K562 (cell line): ENCODE measurements around the gene AP2M1. TPM values are rescaled to one million over a fixed set of nuclear protein-coding genes. Genes with fewer than 3 reads are reported as not detected.

Source experiments
- ATAC-seq: fragments of 200-7000 bp; cut with Tn5 transposase; 3 replicates; pipeline ENCODE4 v1.9.1; 2020; ENCODE audit warnings: moderate library complexity
- BruUV-seq: library from RNA; stranded (reverse); fragments of 400-500 nt; replicated peaks from 2 replicates; lab custom pipeline; 2021; lab: Mats Ljungman, UMichigan
- CTCF ChIA-PET: fragments of 300-600 bp; formaldehyde crosslinking; extraction: SDS; loops from one replicate; lab custom pipeline; 2021; ENCODE audit warnings: low intra/inter-chr PET ratio; lab: Yijun Ruan, JAX
- POLR2A ChIA-PET: fragments of 300-600, 350-650 bp; sonication (Branson Sonifier 250); formaldehyde crosslinking; extraction: SDS; loops from one replicate; lab custom pipeline; 2021; ENCODE audit warnings: antibody characterized with exemption, inconsistent platforms; lab: Yijun Ruan, JAX
- DNase-seq, 4 experiments: peaks; one replicate each; pipeline versions ENCODE4 v3.0.0 to v3.0.0-alpha.2; 2011 to 2018; ENCODE audit warnings: low spot score in 3 of 4, mixed read lengths in 3 of 4; ENCODE audit errors: extremely low read depth in 1 of 4
- FAIRE-seq: peaks from 2 replicates; lab custom pipeline; 2011; peaks lifted over from hg19 to GRCh38; lab: Jason Lieb, UNC
- H2AFZ ChIP-seq: 2 replicates; pipeline ENCODE4 v1.6.0; 2011; ENCODE audit warnings: low read depth, low read length, control low read depth, inconsistent platforms
- H3K27ac ChIP-seq: fragments of 200-600 bp; 3 replicates; pipeline ENCODE4 v1.8.0; 2011; ENCODE audit warnings: low read depth, mild to moderate bottlenecking, control low read depth, inconsistent platforms, low read length, moderate library complexity, mixed read lengths; ENCODE audit errors: extremely low read depth
- H3K27me3 ChIP-seq, 2 experiments: fragments of 300-600 bp in 1 of 2; 2 replicates in 1 of 2; 3 replicates in 1 of 2; pipeline versions ENCODE4 v1.6.0 to v1.8.0; 2011; ENCODE audit warnings: inconsistent platforms in 2 of 2, low read length in 2 of 2, mild to moderate bottlenecking in 1 of 2, mixed read lengths in 1 of 2, moderate library complexity in 1 of 2; ENCODE audit not compliant: control insufficient read depth in 2 of 2, insufficient read depth in 2 of 2
- H3K36me3 ChIP-seq: fragments of 300-600 bp; 3 replicates; pipeline ENCODE4 v1.8.0; 2011; ENCODE audit warnings: mild to moderate bottlenecking, low read length, inconsistent platforms; ENCODE audit not compliant: control insufficient read depth, insufficient read depth
- H3K4me1 ChIP-seq, 2 experiments: fragments of 200-600 bp in 1 of 2; replicated peaks in 1 of 2; 2 replicates in 1 of 2; 3 replicates in 1 of 2; pipeline versions ENCODE4 v1.5.1 to v1.8.0; 2011; ENCODE audit warnings: inconsistent platforms in 2 of 2, low read length in 2 of 2, mild to moderate bottlenecking in 1 of 2, mixed read lengths in 1 of 2, moderate library complexity in 1 of 2; ENCODE audit not compliant: control insufficient read depth in 2 of 2, insufficient read depth in 2 of 2
- H3K4me2 ChIP-seq: 2 replicates; pipeline ENCODE4 v1.6.1; 2011; ENCODE audit warnings: low read length, control low read depth, inconsistent platforms, mixed read lengths; ENCODE audit not compliant: insufficient read depth
- H3K4me3 ChIP-seq: fragments of 200-600 bp; sonication (generic), shearing (Covaris generic); 2 replicates; pipeline ENCODE4 v1.5.1; 2016; ENCODE audit warnings: control low read depth, inconsistent platforms
- H3K79me2 ChIP-seq: fragments of 200-600 bp; 3 replicates; pipeline ENCODE4 v1.8.0; 2011; ENCODE audit warnings: low read length, inconsistent platforms; ENCODE audit not compliant: control insufficient read depth, insufficient read depth
- H3K9ac ChIP-seq, 2 experiments: 2 replicates each; pipeline versions ENCODE4 v1.6.0 to v1.6.1; 2011; ENCODE audit warnings: low read depth in 2 of 2, low read length in 2 of 2, control low read depth in 1 of 2, inconsistent platforms in 1 of 2, mild to moderate bottlenecking in 1 of 2, mixed read lengths in 1 of 2; ENCODE audit not compliant: insufficient read depth in 1 of 2
- H3K9me1 ChIP-seq: one replicate; pipeline ENCODE4 v1.6.0; 2011; ENCODE audit warnings: inconsistent platforms, mild to moderate bottlenecking, low read length, moderate library complexity; ENCODE audit not compliant: control insufficient read depth, insufficient read depth
- H3K9me3 ChIP-seq: replicated peaks from 2 replicates; pipeline ENCODE4 v1.5.1; 2011; ENCODE audit warnings: low read depth, low read length, inconsistent platforms; ENCODE audit not compliant: control insufficient read depth, insufficient read depth
- H4K20me1 ChIP-seq: replicated peaks from 2 replicates; pipeline ENCODE4 v1.6.1; 2011; ENCODE audit warnings: low read length, inconsistent platforms, mixed read lengths; ENCODE audit not compliant: control insufficient read depth, insufficient read depth
- IRF1 ChIP-seq: sonication (generic); formaldehyde crosslinking; IDR thresholded peaks from 2 replicates; pipeline ENCODE4 v1.8.0; 2022; ENCODE audit warnings: missing genetic modification reagents, mild to moderate bottlenecking, borderline replicate concordance
- KDM5B ChIP-seq: fragments of 200-600 bp; sonication (generic); IDR thresholded peaks from 2 replicates; pipeline ENCODE4 v1.6.1; 2012; ENCODE audit warnings: low read depth, mild to moderate bottlenecking, moderate library complexity, low read length, control low read depth, inconsistent platforms; ENCODE audit not compliant: insufficient replicate concordance
- KLF10 ChIP-seq: fragments of 250-450 bp; sonication (Bioruptor Pico); IDR thresholded peaks from 2 replicates; pipeline ENCODE4 v1.6.1; 2021; ENCODE audit warnings: matching md5 sums
- OTX1 ChIP-seq: fragments of 450-650 bp; formaldehyde crosslinking; IDR thresholded peaks from 2 replicates; pipeline ENCODE4 v1.4.0; 2022; ENCODE audit warnings: mild to moderate bottlenecking
- SMARCA4 ChIP-seq: fragments of 450-650 bp; IDR thresholded peaks from 2 replicates; pipeline ENCODE4 v1.6.1; 2016
- SMARCC2 ChIP-seq: fragments of 450-650 bp; IDR thresholded peaks from 2 replicates; pipeline ENCODE4 v1.6.1; 2017; ENCODE audit warnings: antibody characterized with exemption, moderate library complexity, mild to moderate bottlenecking, low read depth
- TRIM24 ChIP-seq, 2 experiments: fragments of 450-650 bp; IDR thresholded peaks; 2 replicates each; pipeline ENCODE4 v1.6.1; 2016
- ZC3H4 ChIP-seq: sonication (generic); formaldehyde crosslinking; IDR thresholded peaks from 2 replicates; pipeline ENCODE4 v1.9.0; 2021; ENCODE audit warnings: missing genetic modification reagents, borderline replicate concordance
- ZEB2 ChIP-seq: fragments of 450-650 bp; IDR thresholded peaks from 2 replicates; pipeline ENCODE4 v1.6.1; 2016
- ZNF239 ChIP-seq: fragments of 250-450 bp; sonication (Bioruptor Pico); IDR thresholded peaks from 2 replicates; pipeline ENCODE4 v1.4.0; 2020; ENCODE audit warnings: mild to moderate bottlenecking
- ZNF644 ChIP-seq: fragments of 200-800 bp; sonication (Bioruptor generic); IDR thresholded peaks from 2 replicates; pipeline ENCODE4 v1.6.1; 2016; ENCODE audit warnings: low read depth, missing genetic modification characterization, missing compliant biosample characterization
- ZNF76 ChIP-seq: fragments of 250-450 bp; sonication (Bioruptor Pico); IDR thresholded peaks from 2 replicates; pipeline ENCODE4 v1.4.0; 2020; ENCODE audit warnings: mild to moderate bottlenecking, moderate library complexity, borderline replicate concordance
- WGBS: fragments of 100-300 bp; shearing (Covaris generic); methylation state at CpG from one replicate; pipeline ENCODE4 v1.1.6; 2016; ENCODE audit warnings: low coverage, mixed read lengths; ENCODE audit not compliant: insufficient coverage; ENCODE audit errors: missing lambda C conversion rate; 5-methylcytosine and 5-hydroxymethylcytosine counted together
- in situ Hi-C: fragments of 300-500 bp; cut with MboI; formaldehyde crosslinking; loops from 4 replicates; pipeline ENCODE4 v1.15.0; 2018; ENCODE audit warnings: inconsistent platforms, mixed read lengths
- intact Hi-C: fragments of 100-400 bp; cut with micrococcal nuclease; formaldehyde crosslinking; loops from 2 replicates; pipeline ENCODE4 v1.14.2; 2022
- polyA plus RNA-seq, 8 experiments: library from polyadenylated mRNA; depleted of rRNA in 4 of 8; stranded (reverse) in 5 of 8; unstranded in 3 of 8; fragments of >200 nt; fragmentation: Nextera tagmentation in 2 of 8; fragmentation: Illumina TruSeq in 1 of 8; extraction: Ambion mirVana in 2 of 8; extraction: Trizol in 1 of 8; gene quantifications; 2 replicates each; pipeline versions ENCODE4 v1.2.1 to v1.2.3, GENCODE V29; 2011 to 2014; ENCODE audit warnings: inconsistent platforms in 1 of 8, missing spikeins in 1 of 8
- total RNA-seq, 7 experiments: library from RNA; depleted of rRNA in 6 of 7; stranded (reverse); fragments of >200 nt in 6 of 7; fragmentation: Illumina TruSeq in 2 of 7; extraction: Trizol in 2 of 7; gene quantifications; 2 replicates each; pipeline versions ENCODE4 v1.2.1 to v1.2.3, GENCODE V29; 2011 to 2021; ENCODE audit warnings: low replicate concordance in 1 of 7
- TF ChIP-seq, protein P1 (sequence below): fragments of 250-450 bp; sonication (Bioruptor Pico); IDR thresholded peaks from 2 replicates; pipeline ENCODE4 v1.4.0; 2020; ENCODE audit warnings: mild to moderate bottlenecking, moderate library complexity
- TF ChIP-seq, protein P2 (sequence below): fragments of 250-450 bp; sonication (Bioruptor Pico); IDR thresholded peaks from 2 replicates; pipeline ENCODE4 v1.5.0; 2021
- TF ChIP-seq, protein P3 (sequence below), 3 experiments: fragments of 200-800 bp in 1 of 3; sonication (Bioruptor generic) in 1 of 3; sonication (generic) in 1 of 3; formaldehyde crosslinking in 1 of 3; IDR thresholded peaks; 2 replicates each; pipeline versions ENCODE4 v1.6.1 to v1.8.0; 2016 to 2022; ENCODE audit warnings: mild to moderate bottlenecking in 2 of 3, missing compliant biosample characterization in 2 of 3, missing genetic modification characterization in 2 of 3, missing genetic modification reagents in 1 of 3

AP2M1 gene
- total and polyA plus RNA-seq, 9 of the 15 experiments (the other 6 are each of a cell fraction or from before 2014, with no cell fraction given): 118 to 505 (median 296) TPM

DNA sequence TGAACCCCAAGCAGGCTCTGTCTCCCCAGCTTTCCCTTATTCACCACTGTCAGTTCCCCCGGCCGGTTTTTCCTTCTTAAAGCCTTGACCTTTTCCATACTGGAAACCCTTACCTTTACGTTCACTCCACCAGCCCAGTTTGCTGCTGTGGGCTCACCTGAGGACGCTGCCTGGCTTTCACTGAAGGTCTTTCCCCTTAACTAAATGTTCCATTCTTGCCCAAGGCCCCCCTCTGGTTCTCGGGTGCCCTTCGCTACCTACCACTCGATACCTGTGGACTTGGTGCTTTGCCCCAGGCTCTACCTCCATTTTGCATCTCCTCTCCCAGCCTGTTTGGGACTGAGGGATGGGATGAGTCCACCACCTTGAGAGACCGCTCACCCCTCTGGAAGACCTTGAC lies 851 bp downstream of the AP2M1 start:
- ATAC-seq (no peak), FAIRE-seq (no peak), DNase-seq (no peak)
- H3K27ac ChIP-seq: peak overlapping the region; percentile 82
- peak overlapping the region; percentile 89 for H3K4me2 ChIP-seq
- peaks cover 46% of the 10 kb centered on the region for H3K79me2 ChIP-seq
- peaks cover 17% of the 10 kb centered on the region for H4K20me1 ChIP-seq
- under 1% methylated on average over 8 of the region's 8 CpGs for WGBS
- H3K9me3 ChIP-seq: no peaks in the 10 kb centered on the region
- H3K27me3 ChIP-seq: no peaks in the 10 kb centered on the region
- ChIA-PET CTCF (interaction anchor here (1.0 kb wide), 1 partner anchor 29 kb away, joined by 3 read pairs; no protein-coding TSS in a partner anchor), POLR2A (interaction anchor here (0.5 to 2.7 kb wide), 3 partner anchors 8 to 13 kb away, joined by 3 to 20 read pairs (median 14); partner anchors contain the start of gene ABCF3)
- H3K4me3 ChIP-seq: peak overlapping the region; percentile 81
- H3K9me1 ChIP-seq: no peaks in the 10 kb centered on the region
- intact Hi-C loops: loop anchor here (2.0 kb wide), 1 partner anchor 21 kb away; the partner anchor contains the start of gene DVL3
- no TSS peak for BruUV-seq
- peaks cover 44 to 50% of the 10 kb centered on the region in 2 experiments; a peak in 4 of 5 replicates for H3K4me1 ChIP-seq
- no peak overlapping the region for H2AFZ ChIP-seq
- peak overlapping the region; percentile 91 to 100 for H3K9ac ChIP-seq
- peaks cover 69% of the 10 kb centered on the region for H3K36me3 ChIP-seq
- in situ Hi-C loops: no loop called here
- TF ChIP-seq, protein P1, sequence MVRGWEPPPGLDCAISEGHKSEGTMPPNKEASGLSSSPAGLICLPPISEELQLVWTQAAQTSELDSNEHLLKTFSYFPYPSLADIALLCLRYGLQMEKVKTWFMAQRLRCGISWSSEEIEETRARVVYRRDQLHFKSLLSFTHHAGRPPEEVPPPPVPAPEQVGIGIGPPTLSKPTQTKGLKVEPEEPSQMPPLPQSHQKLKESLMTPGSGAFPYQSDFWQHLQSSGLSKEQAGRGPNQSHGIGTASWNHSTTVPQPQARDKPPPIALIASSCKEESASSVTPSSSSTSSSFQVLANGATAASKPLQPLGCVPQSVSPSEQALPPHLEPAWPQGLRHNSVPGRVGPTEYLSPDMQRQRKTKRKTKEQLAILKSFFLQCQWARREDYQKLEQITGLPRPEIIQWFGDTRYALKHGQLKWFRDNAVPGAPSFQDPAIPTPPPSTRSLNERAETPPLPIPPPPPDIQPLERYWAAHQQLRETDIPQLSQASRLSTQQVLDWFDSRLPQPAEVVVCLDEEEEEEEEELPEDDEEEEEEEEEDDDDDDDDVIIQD (CRISPR knock-in tag): no peak
- TF ChIP-seq SMARCC2 (no peak), SMARCA4 (no peak), KDM5B (no peak), ZEB2 (no peak), ZNF239 (CRISPR knock-in tag) (no peak), TRIM24 (IDR thresholded peaks at IDR 0.05) (no peak), ZNF76 (no peak), KLF10 (CRISPR knock-in tag) (no peak), ZC3H4 (CRISPR knock-in tag) (no peak), ZNF644 (no peak), OTX1 (CRISPR knock-in tag) (no peak), IRF1 (CRISPR knock-in tag) (0 out of 2 replicates have a peak, but pooled peaks have one; percentile 7)
- TF ChIP-seq, protein P2, sequence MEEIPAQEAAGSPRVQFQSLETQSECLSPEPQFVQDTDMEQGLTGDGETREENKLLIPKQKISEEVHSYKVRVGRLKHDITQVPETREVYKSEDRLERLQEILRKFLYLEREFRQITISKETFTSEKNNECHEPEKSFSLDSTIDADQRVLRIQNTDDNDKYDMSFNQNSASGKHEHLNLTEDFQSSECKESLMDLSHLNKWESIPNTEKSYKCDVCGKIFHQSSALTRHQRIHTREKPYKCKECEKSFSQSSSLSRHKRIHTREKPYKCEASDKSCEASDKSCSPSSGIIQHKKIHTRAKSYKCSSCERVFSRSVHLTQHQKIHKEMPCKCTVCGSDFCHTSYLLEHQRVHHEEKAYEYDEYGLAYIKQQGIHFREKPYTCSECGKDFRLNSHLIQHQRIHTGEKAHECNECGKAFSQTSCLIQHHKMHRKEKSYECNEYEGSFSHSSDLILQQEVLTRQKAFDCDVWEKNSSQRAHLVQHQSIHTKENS: no peak
- TF ChIP-seq, protein P3, sequence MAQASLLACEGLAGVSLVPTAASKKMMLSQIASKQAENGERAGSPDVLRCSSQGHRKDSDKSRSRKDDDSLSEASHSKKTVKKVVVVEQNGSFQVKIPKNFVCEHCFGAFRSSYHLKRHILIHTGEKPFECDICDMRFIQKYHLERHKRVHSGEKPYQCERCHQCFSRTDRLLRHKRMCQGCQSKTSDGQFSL (CRISPR knock-in tag; IDR thresholded peaks at IDR 0.05): 0 out of 2 replicates have a peak, but pooled peaks have one; percentile 15
- TF ChIP-seq, protein P3 (tag; IDR thresholded peaks at IDR 0.05): no peak
